ENCODE results near the gene FUT8.
"Not testable (repeated sequence)": the region's sequence is repeated elsewhere in the genome, so short reads cannot be mapped to it uniquely, and the experiment has no call there.

FUT8 gene

GRCh38 chr14:65627315-65627714 is 214.8 kb downstream of the FUT8 start:
- H3K4me3 ChIP-seq (ENCODE audit: low read length), result no peak overlapping the region
- DNase-seq (ENCODE audit: low read depth), result no peak
- TF ChIP-seq CTCF (IDR thresholded peaks at IDR 0.05; ENCODE audit: insufficient read depth, low read depth, low read length, missing control alignments), result no peak

GRCh38 chr14:65628664-65629063 is 216.1 kb downstream of the FUT8 start:
- DNase-seq (ENCODE audit: low read depth), result no peak
- no peak for TF ChIP-seq CTCF (IDR thresholded peaks at IDR 0.05; ENCODE audit: insufficient read depth, low read depth, low read length, missing control alignments)
- no peak overlapping the region for H3K4me3 ChIP-seq (ENCODE audit: low read length)

GRCh38 chr14:65631040-65631439 is 218.5 kb downstream of the FUT8 start:
- DNase-seq (ENCODE audit: low read depth), result no peak
- no peak overlapping the region for H3K4me3 ChIP-seq (ENCODE audit: low read length)
- no peak for TF ChIP-seq CTCF (IDR thresholded peaks at IDR 0.05; ENCODE audit: insufficient read depth, low read depth, low read length, missing control alignments)

GRCh38 chr14:65632487-65632886 is 220.0 kb downstream of the FUT8 start:
- TF ChIP-seq CTCF (IDR thresholded peaks at IDR 0.05; ENCODE audit: insufficient read depth, low read depth, low read length, missing control alignments), result no peak
- no peak for DNase-seq (ENCODE audit: low read depth)
- H3K4me3 ChIP-seq (ENCODE audit: low read length), result no peak overlapping the region

GRCh38 chr14:65633666-65634065 is 221.1 kb downstream of the FUT8 start:
- DNase-seq (ENCODE audit: low read depth); H3K4me3 ChIP-seq (ENCODE audit: low read length): not testable (repeated sequence)

GRCh38 chr14:65637780-65638179 is 225.2 kb downstream of the FUT8 start:
- H3K4me3 ChIP-seq (ENCODE audit: low read length), result no peak overlapping the region
- no peak for TF ChIP-seq CTCF (IDR thresholded peaks at IDR 0.05; ENCODE audit: insufficient read depth, low read depth, low read length, missing control alignments)
- peak; percentile 82 for DNase-seq (ENCODE audit: low read depth)

- no peak for TF ChIP-seq CTCF (IDR thresholded peaks at IDR 0.05; ENCODE audit: insufficient read depth, low read depth, low read length, missing control alignments)
- peak; percentile 2 for DNase-seq (ENCODE audit: low read depth)
- H3K4me3 ChIP-seq (ENCODE audit: low read length), result no peak overlapping the region
These were observed 226.7 kb downstream of the FUT8 start for GRCh38 chr14:65639216-65639615.

- DNase-seq (ENCODE audit: low read depth), result no peak
- H3K4me3 ChIP-seq (ENCODE audit: low read length), result no peak overlapping the region
- no peak for TF ChIP-seq CTCF (IDR thresholded peaks at IDR 0.05; ENCODE audit: insufficient read depth, low read depth, low read length, missing control alignments)
These were observed 238.3 kb downstream of the FUT8 start for GRCh38 chr14:65650826-65651225.

Data from epithelial cell of esophagus (primary cell).